ENCODE data around the gene ABHD12. TPM values are rescaled to one million over a fixed set of nuclear protein-coding genes. Genes with fewer than 3 reads are reported as not detected.
A peak's percentile ranks its signal among the peaks of the same experiment; 100 is the strongest.
"Not testable (repeated sequence)": the region's sequence is repeated elsewhere in the genome, so short reads cannot be mapped to it uniquely, and the experiment has no call there.

Gene ABHD12
- polyA plus RNA-seq, 1 donor: 45.8 TPM

DNA sequence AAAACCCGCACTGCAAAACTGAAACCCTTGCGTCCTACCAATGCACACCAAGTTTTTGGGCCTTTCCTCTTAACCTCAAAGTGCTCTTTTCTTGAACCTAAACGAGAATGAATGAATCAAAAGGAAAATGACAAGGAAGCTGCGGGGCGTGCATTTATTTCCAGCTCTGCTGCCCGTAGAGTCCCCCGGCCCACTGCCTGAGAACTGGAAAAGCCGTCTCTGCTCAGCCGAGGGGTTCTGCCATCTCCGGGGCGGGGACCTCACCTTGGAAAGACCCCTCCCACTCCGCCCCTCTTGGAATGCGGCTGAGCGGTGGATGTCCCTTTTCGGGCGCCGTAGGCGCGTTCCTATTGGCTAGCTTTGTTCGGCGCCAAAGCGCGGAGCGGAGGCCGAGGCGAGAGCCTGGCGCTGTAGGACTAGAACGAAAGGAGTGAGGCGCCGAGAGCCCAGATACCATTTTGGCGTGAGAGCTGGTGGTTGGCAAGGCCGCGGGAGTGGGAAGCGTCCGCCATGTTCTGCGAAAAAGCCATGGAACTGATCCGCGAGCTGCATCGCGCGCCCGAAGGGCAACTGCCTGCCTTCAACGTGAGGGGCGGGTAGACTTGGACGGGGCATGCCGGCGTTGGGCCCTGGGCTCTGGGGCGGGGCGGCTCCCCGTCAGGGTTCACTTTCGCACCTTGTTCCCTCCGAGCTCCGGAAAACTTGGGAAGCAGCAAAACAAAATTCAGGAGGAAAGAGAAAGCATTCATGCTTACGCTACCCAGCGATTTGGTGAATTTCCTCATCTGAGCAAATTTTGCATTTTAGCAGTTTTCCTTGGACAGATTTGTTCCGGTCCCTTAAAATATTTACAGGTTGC is 16.9 kb upstream of the ABHD12 start, which contains the start of gene GINS1:
TSS of gene GINS1 (plus strand) at position 363 of the 859 bp plus-strand sequence. CDS start at position 511, 148 bp downstream.
- peaks cover 7% of the 10 kb centered on the region for H3K9me3 ChIP-seq (ENCODE audit: control insufficient read depth, low read depth, low read length)
- peak within 1 kb of the TSS; percentile 28 for H3K27ac ChIP-seq (ENCODE audit: low read length)
- peak; percentile 81 to 91 for DNase-seq
- H3K4me1 ChIP-seq (ENCODE audit: control insufficient read depth, insufficient read depth, low read length): peaks cover 2% of the 10 kb centered on the region
- no peaks in the 10 kb centered on the region for H3K27me3 ChIP-seq (ENCODE audit: control insufficient read depth, insufficient read depth, low read length)
- H3K4me3 ChIP-seq (ENCODE audit: low read length): peak within 1 kb of the TSS; percentile 71
- WGBS (ENCODE audit: insufficient coverage, low lambda C conversion rate): no CpG with 5 or more reads among the region's 56 CpGs
- no peaks in the 10 kb centered on the region for H3K36me3 ChIP-seq (ENCODE audit: control insufficient read depth, insufficient read depth, low read length)

DNA sequence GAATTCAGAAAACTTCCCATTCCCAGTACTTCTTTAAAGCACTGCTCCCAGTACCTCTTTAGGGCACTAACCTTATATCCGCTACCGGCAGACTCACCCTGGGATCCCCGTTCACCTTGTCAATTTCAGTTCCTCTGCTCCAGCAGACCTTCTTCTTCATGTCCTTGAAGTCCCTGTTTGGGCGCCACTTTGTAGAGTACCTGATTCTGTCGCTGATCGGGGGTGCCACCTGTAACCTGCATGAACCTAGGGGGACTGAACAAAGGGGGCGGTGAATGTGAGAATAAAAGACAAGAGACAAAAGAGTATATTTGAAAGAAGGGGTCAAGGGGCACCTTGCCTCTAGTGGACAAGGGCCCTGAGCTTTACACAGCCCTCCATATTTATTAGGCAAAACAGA is 11.9 kb upstream of the ABHD12 start:
- DNase-seq: no peak
- Histone ChIP-seq H3K36me3 (ENCODE audit: control insufficient read depth, insufficient read depth, low read length) (no peaks in the 10 kb centered on the region), H3K27ac (ENCODE audit: low read length) (no peak overlapping the region)

DNA sequence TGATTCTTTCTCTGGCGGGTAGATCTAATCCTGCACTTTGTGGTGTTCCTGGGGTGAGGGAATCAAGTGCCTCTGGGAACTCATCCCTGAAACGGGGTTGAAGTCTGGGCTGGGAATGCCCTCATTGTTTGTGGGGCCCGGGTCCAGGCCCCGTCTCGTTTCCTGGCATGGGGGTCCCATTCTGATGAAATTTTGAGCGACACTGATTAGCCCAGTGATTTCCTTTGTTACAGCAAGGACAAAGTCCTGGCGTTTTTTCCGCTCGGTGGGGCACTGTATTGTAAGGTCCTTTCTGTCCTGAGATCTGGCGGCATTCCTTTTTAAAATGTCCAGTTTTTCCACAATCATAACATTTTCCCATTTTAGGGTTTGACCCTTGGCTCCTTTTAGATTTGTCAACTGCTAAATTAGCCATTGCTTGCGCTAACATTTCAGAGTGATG is 9.7 kb upstream of the ABHD12 start:
- H3K27ac ChIP-seq (ENCODE audit: low read length); DNase-seq; H3K27me3 ChIP-seq (ENCODE audit: control insufficient read depth, insufficient read depth, low read length); H3K36me3 ChIP-seq (ENCODE audit: control insufficient read depth, insufficient read depth, low read length); H3K4me3 ChIP-seq (ENCODE audit: low read length): not testable (repeated sequence)
- H3K9me3 ChIP-seq (ENCODE audit: control insufficient read depth, low read depth, low read length): peaks cover 14% of the 10 kb centered on the region
- 100% methylated on average over 1 of the region's 11 CpGs for WGBS (ENCODE audit: insufficient coverage, low lambda C conversion rate)
- peaks cover 16% of the 10 kb centered on the region for H3K4me1 ChIP-seq (ENCODE audit: control insufficient read depth, insufficient read depth, low read length)

More for the DNA sequence above, 11.9 kb upstream of the ABHD12 start:
- 100% methylated on average over 2 of the region's 7 CpGs for whole genome bisulfite sequencing (ENCODE audit: insufficient coverage, low lambda C conversion rate)
- Histone ChIP-seq H3K27me3 (ENCODE audit: control insufficient read depth, insufficient read depth, low read length) (no peaks in the 10 kb centered on the region), H3K4me1 (ENCODE audit: control insufficient read depth, insufficient read depth, low read length) (peaks cover 11% of the 10 kb centered on the region), H3K4me3 (ENCODE audit: low read length) (no peak overlapping the region), H3K9me3 (ENCODE audit: control insufficient read depth, low read depth, low read length) (peaks cover 14% of the 10 kb centered on the region)

DNA sequence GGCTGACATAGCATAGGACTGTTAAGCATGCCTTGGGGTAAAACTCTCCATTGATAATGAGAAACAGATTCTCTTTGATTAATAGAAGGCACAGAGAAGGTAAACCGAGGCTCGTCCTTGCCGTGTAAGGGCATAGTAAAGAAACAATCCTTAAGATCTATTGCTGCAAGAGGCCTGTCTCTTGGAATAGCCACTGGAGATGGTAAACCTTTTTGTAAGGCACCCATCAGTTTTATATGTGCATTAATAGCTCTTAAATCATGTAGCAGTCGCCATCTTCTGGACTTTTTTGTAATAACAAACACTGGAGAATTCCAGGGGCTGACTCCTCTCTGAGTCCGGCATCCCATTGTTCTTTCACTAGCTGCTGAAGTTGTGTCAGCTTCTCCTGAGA is 8.4 kb upstream of the ABHD12 start:
- no CpG with 5 or more reads among the region's 5 CpGs for WGBS (ENCODE audit: insufficient coverage, low lambda C conversion rate)
- H3K4me3 ChIP-seq (ENCODE audit: low read length): no peak overlapping the region
- peak; percentile 44 to 64 for DNase-seq
- H3K9me3 ChIP-seq (ENCODE audit: control insufficient read depth, low read depth, low read length): peaks cover 14% of the 10 kb centered on the region
- H3K36me3 ChIP-seq (ENCODE audit: control insufficient read depth, insufficient read depth, low read length): no peaks in the 10 kb centered on the region
- H3K27ac ChIP-seq (ENCODE audit: low read length): peak overlapping the region; percentile 51
- H3K27me3 ChIP-seq (ENCODE audit: control insufficient read depth, insufficient read depth, low read length): no peaks in the 10 kb centered on the region
- peaks cover 16% of the 10 kb centered on the region for H3K4me1 ChIP-seq (ENCODE audit: control insufficient read depth, insufficient read depth, low read length)

DNA sequence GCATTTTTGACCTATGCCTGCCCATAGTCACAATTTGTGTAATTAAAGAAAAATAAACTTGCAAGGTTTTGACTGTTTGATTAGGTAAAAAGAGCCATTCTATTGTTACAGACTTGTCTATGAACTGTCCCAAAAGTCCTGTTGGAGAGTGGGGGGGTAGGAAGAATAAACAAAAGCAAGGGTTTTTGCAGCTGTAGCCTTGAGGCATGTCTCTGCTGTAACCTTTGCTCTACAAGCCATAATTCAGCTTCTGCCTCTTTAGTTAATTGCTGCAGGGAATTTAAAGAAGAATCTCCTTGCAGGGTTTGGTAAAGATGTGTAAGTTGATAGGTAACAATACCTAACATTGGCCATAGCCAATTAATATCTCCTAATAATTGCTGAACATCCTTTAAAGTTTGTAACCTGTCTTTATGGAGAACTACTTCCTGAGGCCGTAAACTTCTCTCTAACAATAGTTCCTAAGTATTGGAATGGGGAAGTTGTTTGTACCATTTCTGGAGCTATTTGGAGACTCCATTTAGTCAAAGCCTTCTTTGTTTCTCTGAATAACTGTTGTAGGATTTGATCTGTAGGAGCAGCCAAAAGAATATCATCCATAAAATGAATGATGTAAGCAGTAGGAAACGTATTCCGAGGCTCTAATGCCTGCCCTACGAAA is 7.9 kb upstream of the ABHD12 start:
- H3K4me3 ChIP-seq (ENCODE audit: low read length): no peak overlapping the region
- no peaks in the 10 kb centered on the region for H3K27me3 ChIP-seq (ENCODE audit: control insufficient read depth, insufficient read depth, low read length)
- no peaks in the 10 kb centered on the region for H3K36me3 ChIP-seq (ENCODE audit: control insufficient read depth, insufficient read depth, low read length)
- DNase-seq: peak; percentile 19 to 48
- peaks cover 14% of the 10 kb centered on the region for H3K9me3 ChIP-seq (ENCODE audit: control insufficient read depth, low read depth, low read length)
- peak overlapping the region; percentile 51 for H3K27ac ChIP-seq (ENCODE audit: low read length)
- 50% methylated on average over 3 of the region's 4 CpGs for WGBS (ENCODE audit: insufficient coverage, low lambda C conversion rate)
- peaks cover 16% of the 10 kb centered on the region for H3K4me1 ChIP-seq (ENCODE audit: control insufficient read depth, insufficient read depth, low read length)

DNA sequence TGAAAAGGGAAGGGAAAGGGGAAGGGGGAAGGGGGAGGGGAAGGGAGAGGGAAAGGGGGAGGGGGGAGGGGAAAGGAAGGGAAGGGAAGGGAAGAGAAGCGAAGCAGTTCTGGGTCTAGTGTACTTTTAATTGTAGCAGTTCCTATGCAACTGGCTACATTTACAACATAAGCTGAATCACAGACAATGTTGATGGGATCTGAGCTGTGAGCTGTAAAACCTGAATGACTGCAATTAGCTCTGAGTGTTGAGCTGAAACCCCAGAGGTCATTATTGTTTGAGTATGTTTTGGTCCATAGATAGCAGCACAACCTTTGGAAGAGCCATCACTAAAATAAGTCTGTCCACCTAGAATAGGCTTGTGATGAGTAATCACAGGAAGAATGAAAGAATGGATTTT is 7.2 kb upstream of the ABHD12 start:
- Histone ChIP-seq H3K27me3 (ENCODE audit: control insufficient read depth, insufficient read depth, low read length) (no peaks in the 10 kb centered on the region), H3K4me1 (ENCODE audit: control insufficient read depth, insufficient read depth, low read length) (peaks cover 16% of the 10 kb centered on the region), H3K9me3 (ENCODE audit: control insufficient read depth, low read depth, low read length) (peaks cover 10% of the 10 kb centered on the region), H3K4me3 (ENCODE audit: low read length) (no peak overlapping the region), H3K36me3 (ENCODE audit: control insufficient read depth, insufficient read depth, low read length) (no peaks in the 10 kb centered on the region), H3K27ac (ENCODE audit: low read length) (peak overlapping the region; percentile 51)
- DNase-seq: peak; percentile 71 to 87
- WGBS (ENCODE audit: insufficient coverage, low lambda C conversion rate): no CpG with 5 or more reads among the region's 1 CpG

DNA sequence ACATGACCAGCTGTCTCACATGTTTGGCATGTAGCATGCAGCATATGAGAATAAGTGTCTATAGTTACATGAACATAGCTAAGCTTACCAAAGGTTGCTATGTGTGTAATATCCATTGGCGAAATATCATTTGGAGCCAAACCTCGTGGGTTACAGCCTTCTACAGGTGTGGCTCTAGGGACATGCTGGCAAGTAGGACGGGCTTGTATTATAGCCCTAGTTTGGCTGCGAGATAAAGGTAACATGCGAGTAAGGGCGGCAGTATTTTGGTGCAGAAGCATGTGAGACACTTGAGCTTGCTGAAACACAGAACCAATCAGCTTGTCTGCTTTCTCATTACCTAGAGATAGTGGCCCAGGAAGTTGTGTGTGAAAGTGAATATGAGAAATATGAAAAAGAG is 6.5 kb upstream of the ABHD12 start:
- H3K9me3 ChIP-seq (ENCODE audit: control insufficient read depth, low read depth, low read length): peaks cover 3% of the 10 kb centered on the region
- no CpG with 5 or more reads among the region's 6 CpGs for WGBS (ENCODE audit: insufficient coverage, low lambda C conversion rate)
- H3K4me3 ChIP-seq (ENCODE audit: low read length): no peak overlapping the region
- H3K4me1 ChIP-seq (ENCODE audit: control insufficient read depth, insufficient read depth, low read length): peaks cover 16% of the 10 kb centered on the region
- H3K27ac ChIP-seq (ENCODE audit: low read length): peak overlapping the region; percentile 71
- no peaks in the 10 kb centered on the region for H3K36me3 ChIP-seq (ENCODE audit: control insufficient read depth, insufficient read depth, low read length)
- no peaks in the 10 kb centered on the region for H3K27me3 ChIP-seq (ENCODE audit: control insufficient read depth, insufficient read depth, low read length)
- DNase-seq: peak; percentile 24 to 59

DNA sequence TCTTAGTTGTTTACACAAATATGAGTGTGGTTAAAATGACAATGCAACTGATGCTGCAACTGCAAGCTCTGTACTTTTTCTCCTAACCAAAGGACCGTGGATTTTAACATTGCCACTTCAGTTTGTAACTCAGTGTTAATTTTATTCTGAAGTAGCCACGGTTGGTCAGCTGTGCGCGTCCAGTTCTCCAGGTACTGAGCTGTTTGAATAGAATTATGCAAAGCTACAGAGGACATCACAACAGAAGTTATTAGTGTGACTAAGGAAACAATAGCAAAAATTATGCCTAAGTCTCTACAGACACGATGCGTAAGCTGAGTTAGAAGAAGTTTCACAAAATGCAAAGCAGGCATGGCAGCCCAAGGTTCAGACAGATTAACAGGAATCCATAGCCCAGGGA is 4.4 kb upstream of the ABHD12 start:
- H3K36me3 ChIP-seq (ENCODE audit: control insufficient read depth, insufficient read depth, low read length): no peaks in the 10 kb centered on the region
- H3K4me1 ChIP-seq (ENCODE audit: control insufficient read depth, insufficient read depth, low read length): peaks cover 16% of the 10 kb centered on the region
- no CpG with 5 or more reads among the region's 6 CpGs for WGBS (ENCODE audit: insufficient coverage, low lambda C conversion rate)
- DNase-seq: no peak
- no peak overlapping the region for H3K4me3 ChIP-seq (ENCODE audit: low read length)
- no peaks in the 10 kb centered on the region for H3K9me3 ChIP-seq (ENCODE audit: control insufficient read depth, low read depth, low read length)
- H3K27me3 ChIP-seq (ENCODE audit: control insufficient read depth, insufficient read depth, low read length): no peaks in the 10 kb centered on the region
- H3K27ac ChIP-seq (ENCODE audit: low read length): no peak overlapping the region

DNA sequence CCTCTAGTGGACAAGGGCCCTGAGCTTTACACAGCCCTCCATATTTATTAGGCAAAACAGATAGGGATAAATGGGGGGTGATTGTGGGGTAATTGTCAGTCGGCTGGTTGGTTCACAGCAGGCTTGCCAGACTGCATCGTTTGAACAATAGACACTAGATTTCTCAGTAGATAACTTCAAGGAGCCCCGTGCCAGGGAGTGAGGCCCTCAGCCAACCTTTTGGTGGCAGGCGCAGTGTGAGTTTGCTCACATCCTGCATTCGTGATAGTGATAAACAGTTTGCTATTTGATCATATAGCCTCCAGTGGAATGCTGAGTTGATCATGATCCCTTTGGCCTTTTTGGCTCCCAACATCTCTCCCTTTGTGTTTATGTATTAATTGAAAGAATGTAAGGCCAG is 3.6 kb upstream of the ABHD12 start:
- Histone ChIP-seq H3K4me1 (ENCODE audit: control insufficient read depth, insufficient read depth, low read length) (peaks cover 16% of the 10 kb centered on the region), H3K27me3 (ENCODE audit: control insufficient read depth, insufficient read depth, low read length) (no peaks in the 10 kb centered on the region), H3K4me3 (ENCODE audit: low read length) (no peak overlapping the region), H3K36me3 (ENCODE audit: control insufficient read depth, insufficient read depth, low read length) (no peaks in the 10 kb centered on the region), H3K27ac (ENCODE audit: low read length) (no peak overlapping the region), H3K9me3 (ENCODE audit: control insufficient read depth, low read depth, low read length) (no peaks in the 10 kb centered on the region)
- no CpG with 5 or more reads among the region's 5 CpGs for WGBS (ENCODE audit: insufficient coverage, low lambda C conversion rate)
- no peak for DNase-seq

DNA sequence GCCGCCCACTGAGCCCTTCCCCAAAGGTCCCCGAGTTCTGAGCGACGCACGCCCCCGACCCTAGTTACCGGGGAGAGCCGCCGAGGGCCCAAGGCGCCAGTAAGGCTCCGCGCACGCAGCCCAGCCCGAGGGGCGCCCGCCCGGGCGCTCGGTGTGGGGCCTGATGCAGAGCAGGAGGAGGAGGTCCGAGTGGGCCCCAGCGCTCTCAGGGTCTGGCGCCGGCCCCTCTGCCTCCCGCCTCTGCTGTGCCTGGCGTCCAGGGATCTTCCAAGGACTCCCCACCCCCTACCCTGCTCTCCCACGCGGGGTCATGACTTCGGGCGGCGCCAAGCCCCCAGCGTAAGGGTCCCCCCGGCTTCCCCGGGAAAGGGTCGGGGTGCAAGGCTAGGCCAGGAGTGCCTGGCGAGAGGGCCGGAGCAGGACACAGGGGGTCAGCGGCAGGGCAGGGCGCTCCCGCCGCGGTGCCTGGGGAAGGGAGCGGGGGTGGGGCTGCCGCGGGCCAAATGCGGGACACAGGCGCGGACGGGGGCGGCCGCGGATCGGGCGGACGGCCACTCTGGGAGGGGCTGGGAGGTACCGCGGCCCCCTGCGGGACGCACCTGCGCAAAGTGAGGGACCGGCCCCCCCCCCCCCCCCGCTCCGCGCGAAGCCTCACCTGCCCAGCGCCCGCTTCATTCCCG is 637 bp downstream of the ABHD12 start:
- Histone ChIP-seq H3K4me1 (ENCODE audit: control insufficient read depth, insufficient read depth, low read length) (no peaks in the 10 kb centered on the region), H3K27me3 (ENCODE audit: control insufficient read depth, insufficient read depth, low read length) (no peaks in the 10 kb centered on the region), H3K9me3 (ENCODE audit: control insufficient read depth, low read depth, low read length) (no peaks in the 10 kb centered on the region), H3K27ac (ENCODE audit: low read length) (peak overlapping the region; percentile 88), H3K36me3 (ENCODE audit: control insufficient read depth, insufficient read depth, low read length) (peaks cover 3% of the 10 kb centered on the region), H3K4me3 (ENCODE audit: low read length) (peak overlapping the region; percentile 87)
- peak in 1 of 2 donors; percentile 67 for DNase-seq
- no CpG with 5 or more reads among the region's 67 CpGs for WGBS (ENCODE audit: insufficient coverage, low lambda C conversion rate)

Measured in large intestine (tissue), 3 donors.